GM18520 (cell line): Measurements from ENCODE around the gene SUGP2.
"Not testable (repeated sequence)": the region's sequence is repeated elsewhere in the genome, so short reads cannot be mapped to it uniquely, and the experiment has no call there.

Experiments used
- ATAC-seq: cut with Tn5 transposase; IDR thresholded peaks from one replicate; pipeline ENCODE4 v1.9.1; 2021; ENCODE audit not compliant: unreplicated experiment

Gene SUGP2

DNA sequence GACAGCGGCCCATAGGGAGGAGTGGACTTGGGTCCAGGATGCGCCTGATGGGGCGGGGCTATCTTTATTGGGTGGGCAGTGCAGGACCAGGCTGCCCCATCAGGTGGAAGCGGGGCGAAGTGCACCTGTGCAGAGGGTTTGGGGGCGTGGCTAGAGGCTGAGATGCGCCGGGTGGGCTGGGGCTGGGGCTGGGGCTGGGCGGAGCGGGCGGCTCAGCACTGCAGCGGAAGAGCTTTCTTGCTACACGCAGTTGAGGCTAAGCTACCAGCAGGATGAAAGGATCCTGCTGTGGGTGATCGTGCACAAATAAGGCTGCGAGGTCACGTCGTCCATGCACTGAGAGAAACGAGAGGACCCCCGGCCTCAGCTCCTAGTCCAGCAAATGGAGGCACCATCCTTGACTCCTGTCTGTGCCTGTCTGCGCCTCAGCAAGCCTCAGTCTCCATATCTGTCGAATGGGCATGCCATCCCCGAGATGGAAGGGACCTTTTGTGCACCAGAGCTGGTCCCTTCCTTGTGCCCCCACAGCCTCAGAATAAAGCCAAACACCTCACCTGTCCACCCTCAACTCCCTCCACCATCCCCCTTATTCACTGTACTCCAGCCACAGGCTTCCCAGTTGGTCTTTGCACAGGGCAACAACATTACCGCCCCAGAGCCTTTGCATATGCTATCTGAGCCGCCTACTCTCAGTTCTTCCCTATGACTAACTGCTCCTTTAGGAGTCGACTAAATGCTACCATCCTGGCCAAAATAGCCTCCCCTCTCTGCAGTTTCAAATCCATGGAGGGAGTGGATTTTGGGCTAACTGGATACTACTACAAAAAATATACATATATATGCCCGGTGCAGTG lies 71.3 kb downstream of the SUGP2 start:
- no peak for ATAC-seq

DNA sequence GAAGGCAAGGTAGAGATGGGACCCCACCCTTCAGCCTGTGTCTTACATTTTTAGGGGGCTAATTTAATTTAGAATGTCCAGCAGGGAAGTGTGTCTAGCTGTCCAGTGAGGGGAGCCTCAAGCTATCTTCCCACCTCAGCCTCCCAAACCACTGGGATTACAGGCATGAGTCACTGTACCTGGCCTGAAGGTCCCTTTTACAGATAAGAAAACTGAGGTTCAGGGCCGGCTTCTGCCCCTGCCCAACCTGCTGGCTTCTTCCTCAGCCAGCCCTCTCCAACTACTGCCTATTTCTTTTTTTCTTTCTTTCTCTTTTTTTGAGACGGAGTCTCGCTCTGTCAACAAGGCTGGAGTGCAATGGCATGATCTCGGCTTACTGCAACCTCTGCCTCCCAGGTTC lies 72.9 kb downstream of the SUGP2 start:
- no peak for ATAC-seq

DNA sequence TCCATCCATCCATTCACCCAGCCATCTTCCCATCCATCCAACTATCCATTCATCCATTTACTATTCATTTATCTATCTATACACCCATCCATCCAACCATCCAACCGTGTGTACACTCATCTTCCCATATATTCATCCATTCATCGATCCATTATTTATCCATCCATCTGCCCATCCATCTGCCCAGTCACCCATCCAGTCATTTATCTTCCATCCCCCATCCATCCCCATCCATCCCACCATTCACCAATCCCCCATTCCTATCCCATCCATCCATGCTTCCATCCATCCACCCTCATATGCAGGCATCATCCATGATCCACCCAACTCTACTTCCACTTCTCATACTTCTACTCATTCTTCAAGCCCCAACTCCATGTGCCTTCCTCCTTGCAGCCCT lies 78.3 kb downstream of the SUGP2 start:
- ATAC-seq = no peak

DNA sequence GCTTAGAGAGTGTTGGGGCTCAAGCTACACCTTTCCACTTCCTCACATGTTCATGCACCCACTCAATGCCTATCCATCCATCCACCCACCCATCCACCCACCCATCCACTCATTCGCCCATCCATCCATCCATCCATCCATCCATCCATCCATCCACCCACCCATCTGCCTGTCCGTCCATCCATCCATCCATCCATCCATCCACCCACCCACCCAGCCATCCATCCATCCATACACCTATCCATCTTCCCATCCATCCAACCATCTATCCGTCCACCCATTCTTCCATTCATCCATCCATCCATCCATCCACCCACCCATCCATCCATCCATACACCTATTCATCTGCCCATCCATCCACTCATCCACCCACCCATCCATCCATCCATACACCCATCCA lies 79.2 kb downstream of the SUGP2 start:
- no peak for ATAC-seq

- not testable (repeated sequence) for ATAC-seq
These were observed 80.8 kb downstream of the SUGP2 start for GRCh38 chr19:18952364-18953003.

GRCh38 chr19:18951721-18952281 lies 81.5 kb downstream of the SUGP2 start:
- ATAC-seq = no peak

DNA sequence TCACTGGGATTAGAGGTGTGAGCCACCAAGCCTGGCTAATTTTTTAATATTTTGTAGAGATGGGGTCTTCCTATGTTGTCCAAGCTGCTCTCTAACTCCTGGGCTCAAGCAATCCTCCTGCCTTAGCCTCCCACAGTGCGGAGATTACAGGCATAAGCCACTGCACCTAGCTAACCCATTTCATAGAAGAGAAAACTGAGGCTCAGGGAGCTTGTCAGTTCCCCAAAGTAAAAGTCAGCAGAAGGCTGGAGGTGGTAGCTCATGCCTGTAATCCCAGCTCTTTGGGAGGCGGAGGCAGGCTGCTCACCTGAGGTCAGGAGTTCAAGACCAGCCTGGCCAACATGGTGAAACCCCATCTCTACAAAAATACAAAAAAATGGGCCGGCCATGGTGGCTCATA lies 83.5 kb downstream of the SUGP2 start:
- no peak for ATAC-seq

DNA sequence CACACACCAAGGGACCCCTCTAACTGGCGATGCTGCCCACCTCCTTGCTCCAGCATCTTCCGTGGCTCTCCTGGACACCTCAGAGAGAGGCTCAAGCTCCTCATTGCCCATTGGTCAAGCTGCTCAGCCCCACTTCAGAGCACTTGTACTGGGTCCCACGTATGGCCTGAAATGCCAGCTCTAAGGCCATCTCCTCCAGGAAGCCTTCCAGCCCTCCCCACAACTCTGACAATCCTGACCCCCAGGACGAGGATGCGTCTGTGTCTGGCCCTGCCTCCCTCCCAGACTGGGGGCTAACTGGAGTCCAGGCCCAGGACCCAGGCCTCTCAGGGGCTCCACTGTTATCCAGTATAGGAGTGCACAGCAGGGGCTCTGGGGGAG lies 84.4 kb downstream of the SUGP2 start:
- ATAC-seq = no peak

- no peak for ATAC-seq
These were observed 85.0 kb downstream of the SUGP2 start for GRCh38 chr19:18948075-18948975.

- ATAC-seq = no peak
These were observed 86.4 kb downstream of the SUGP2 start for GRCh38 chr19:18946918-18947317.

DNA sequence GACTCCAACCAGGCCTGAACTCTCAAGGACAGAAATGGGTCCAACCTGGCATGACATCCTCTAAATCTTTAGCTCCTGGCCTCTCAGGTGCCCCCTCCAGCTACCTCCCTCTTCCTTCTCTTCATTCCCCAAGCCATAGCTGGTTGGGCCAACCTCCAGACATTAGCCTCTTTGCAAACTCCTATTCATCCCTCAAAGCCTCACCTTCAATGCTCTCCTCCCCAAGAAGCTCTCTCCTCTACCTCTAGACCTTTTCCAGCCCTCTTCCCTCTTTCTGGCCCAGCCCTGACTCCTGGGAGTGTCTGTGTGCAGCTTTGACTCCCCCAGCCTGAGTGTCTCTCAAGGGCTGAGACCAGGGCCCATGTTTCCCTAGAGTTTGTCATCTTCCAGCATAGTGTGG lies 87.0 kb downstream of the SUGP2 start:
- no peak for ATAC-seq

- no peak for ATAC-seq
These were observed 88.0 kb downstream of the SUGP2 start for GRCh38 chr19:18945297-18945696.

DNA sequence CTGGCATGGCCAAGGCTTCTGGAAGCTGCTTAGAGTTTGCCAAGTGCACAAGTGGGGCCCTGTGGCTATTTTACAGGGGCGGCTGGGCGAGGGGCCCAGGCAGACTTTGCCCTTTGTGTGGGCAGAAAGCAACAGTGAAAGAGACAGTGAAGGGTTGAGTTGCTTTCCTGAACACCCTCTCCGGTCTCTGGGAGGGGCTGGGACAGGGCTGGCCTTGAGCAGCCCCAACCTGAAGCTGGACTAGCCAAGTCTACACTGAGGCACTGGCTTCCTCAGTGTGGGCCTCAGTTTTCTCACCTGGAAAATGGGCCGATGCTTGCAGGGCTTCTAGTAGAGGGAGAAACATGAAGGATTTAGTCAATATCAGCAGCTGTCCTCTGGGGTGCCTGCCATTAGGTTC lies 89.9 kb downstream of the SUGP2 start:
- no peak for ATAC-seq

- no peak for ATAC-seq
These were observed 90.6 kb downstream of the SUGP2 start for GRCh38 chr19:18942692-18943091.

GRCh38 chr19:18941628-18942354 lies 91.5 kb downstream of the SUGP2 start:
- ATAC-seq = no peak
